ENCODE results near the gene CYTL1. TPM values are rescaled to one million over a fixed set of nuclear protein-coding genes. Genes with fewer than 3 reads are reported as not detected.

CYTL1 gene
- total RNA-seq, 1 donor from 2014 or later: 8.1 TPM

- TF ChIP-seq, protein P1, sequence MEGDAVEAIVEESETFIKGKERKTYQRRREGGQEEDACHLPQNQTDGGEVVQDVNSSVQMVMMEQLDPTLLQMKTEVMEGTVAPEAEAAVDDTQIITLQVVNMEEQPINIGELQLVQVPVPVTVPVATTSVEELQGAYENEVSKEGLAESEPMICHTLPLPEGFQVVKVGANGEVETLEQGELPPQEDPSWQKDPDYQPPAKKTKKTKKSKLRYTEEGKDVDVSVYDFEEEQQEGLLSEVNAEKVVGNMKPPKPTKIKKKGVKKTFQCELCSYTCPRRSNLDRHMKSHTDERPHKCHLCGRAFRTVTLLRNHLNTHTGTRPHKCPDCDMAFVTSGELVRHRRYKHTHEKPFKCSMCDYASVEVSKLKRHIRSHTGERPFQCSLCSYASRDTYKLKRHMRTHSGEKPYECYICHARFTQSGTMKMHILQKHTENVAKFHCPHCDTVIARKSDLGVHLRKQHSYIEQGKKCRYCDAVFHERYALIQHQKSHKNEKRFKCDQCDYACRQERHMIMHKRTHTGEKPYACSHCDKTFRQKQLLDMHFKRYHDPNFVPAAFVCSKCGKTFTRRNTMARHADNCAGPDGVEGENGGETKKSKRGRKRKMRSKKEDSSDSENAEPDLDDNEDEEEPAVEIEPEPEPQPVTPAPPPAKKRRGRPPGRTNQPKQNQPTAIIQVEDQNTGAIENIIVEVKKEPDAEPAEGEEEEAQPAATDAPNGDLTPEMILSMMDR (conservative IDR thresholded peaks at IDR 0.05; ENCODE audit: low read depth, low read length): no peak
- no peak for DNase-seq (ENCODE audit: low read depth)
- peak overlapping the region; percentile 72 for H3K4me3 ChIP-seq (ENCODE audit: low read depth, low read length)
These were observed 33.0 kb upstream of the CYTL1 start for GRCh38 chr4:5052204-5052702.

GRCh38 chr4:5051278-5052203, 32.3 kb upstream of the CYTL1 start, which contains the start of gene STK32B:
Gene STK32B, plus strand, starts transcription at chr4:5051480.
- peak within 1 kb of the TSS; percentile 72 for H3K4me3 ChIP-seq (ENCODE audit: low read depth, low read length)
- no peak for DNase-seq (ENCODE audit: low read depth)
- TF ChIP-seq, protein P1 (conservative IDR thresholded peaks at IDR 0.05; ENCODE audit: low read depth, low read length): no peak

DNA sequence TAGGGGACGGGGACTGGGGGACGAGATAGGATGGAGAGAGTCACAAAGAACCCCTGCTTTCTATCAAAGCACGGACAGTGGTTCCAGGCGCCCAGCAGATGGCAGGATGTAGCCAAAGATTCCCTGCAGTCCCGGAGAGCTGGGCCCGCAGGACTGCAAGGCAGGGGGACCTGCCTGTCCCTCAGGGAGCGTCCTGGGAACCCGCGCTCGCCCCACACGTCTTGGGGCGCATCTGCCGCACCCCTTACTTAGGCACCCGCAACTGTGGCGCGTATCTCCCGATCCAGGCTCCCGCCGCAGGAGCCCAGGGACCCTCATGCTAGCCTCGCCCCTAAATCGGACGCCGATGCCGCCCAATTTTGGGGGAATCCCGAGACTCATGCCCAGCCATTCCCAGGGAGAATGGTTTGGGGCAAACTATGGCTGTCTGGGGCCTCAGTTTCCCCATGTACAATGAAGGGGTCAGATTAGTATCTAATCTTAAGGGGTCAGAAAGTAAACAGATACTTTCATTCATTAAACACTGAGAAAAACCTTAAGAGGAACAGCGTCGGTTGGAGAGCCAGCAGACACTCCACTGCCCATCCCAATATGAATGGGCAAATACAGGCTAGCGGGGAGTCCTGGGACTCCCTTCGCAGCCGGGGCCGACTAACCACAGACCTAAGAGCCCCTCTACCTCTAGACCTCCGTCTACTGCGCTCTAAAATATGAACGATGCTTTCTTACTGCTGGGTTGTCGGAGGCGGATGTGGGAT, 31.4 kb upstream of the CYTL1 start:
- no peak for DNase-seq (ENCODE audit: low read depth)
- TF ChIP-seq, protein P1 (conservative IDR thresholded peaks at IDR 0.05; ENCODE audit: low read depth, low read length): peak; percentile 80
- peak overlapping the region; percentile 72 for H3K4me3 ChIP-seq (ENCODE audit: low read depth, low read length)

DNA sequence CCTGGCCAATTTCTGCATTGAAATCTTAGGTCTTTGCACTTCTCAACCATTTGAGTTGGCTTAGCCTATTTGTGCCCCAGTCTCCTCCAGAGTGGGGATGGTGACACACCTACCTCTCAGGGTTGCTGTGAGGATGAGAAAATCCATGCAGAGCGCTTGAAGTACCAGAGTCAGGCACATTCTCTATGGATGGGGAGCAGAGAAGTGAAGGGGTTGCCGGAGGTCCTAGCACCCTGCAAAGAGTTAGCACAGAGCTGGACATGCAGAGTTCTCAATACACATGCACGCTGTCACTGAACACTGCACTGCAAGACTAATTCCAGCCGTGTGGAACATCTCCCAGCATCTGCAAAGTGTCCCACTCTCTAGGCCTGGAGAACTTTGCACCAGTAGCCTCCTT, 29.5 kb upstream of the CYTL1 start:
- TF ChIP-seq, protein P1 (conservative IDR thresholded peaks at IDR 0.05; ENCODE audit: low read depth, low read length): no peak
- no peak for DNase-seq (ENCODE audit: low read depth)
- H3K4me3 ChIP-seq (ENCODE audit: low read depth, low read length): no peak overlapping the region

GRCh38 chr4:5045097-5045496, 25.8 kb upstream of the CYTL1 start:
- no peak for DNase-seq (ENCODE audit: low read depth)

DNA sequence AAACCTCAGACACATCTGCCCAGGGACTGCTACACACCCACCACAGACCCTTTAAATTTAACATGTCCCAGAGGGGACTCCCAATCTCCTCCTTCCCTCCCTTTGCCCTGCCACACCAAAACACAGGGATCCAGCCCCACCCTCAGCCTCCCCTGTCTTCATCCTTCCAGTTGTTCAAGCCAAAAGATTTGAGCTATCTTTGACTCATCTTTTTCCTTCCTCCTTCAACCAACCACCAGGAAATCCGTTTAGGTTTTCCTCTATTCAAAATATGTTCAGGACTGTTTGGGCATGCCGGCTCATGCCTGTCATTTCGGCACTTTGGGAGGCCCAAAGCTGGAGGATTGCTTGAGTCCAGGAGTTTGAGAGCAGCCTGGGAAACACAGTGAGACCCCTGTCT, 25.1 kb upstream of the CYTL1 start:
- no peak for DNase-seq (ENCODE audit: low read depth)
- no peak overlapping the region for H3K4me3 ChIP-seq (ENCODE audit: low read depth, low read length)
- TF ChIP-seq, protein P1 (conservative IDR thresholded peaks at IDR 0.05; ENCODE audit: low read depth, low read length): no peak

More at GRCh38 chr4:5045097-5045496, 25.8 kb upstream of the CYTL1 start:
- TF ChIP-seq, protein P1 (conservative IDR thresholded peaks at IDR 0.05; ENCODE audit: low read depth, low read length): no peak
- no peak overlapping the region for H3K4me3 ChIP-seq (ENCODE audit: low read depth, low read length)
